ENCODE results near the gene FAM124A. TPM values are rescaled to one million over a fixed set of nuclear protein-coding genes. Genes with fewer than 3 reads are reported as not detected.

FAM124A gene
- total and polyA plus RNA-seq, 12 donors: 0.78 to 11.7 (median 3.4) TPM

DNA sequence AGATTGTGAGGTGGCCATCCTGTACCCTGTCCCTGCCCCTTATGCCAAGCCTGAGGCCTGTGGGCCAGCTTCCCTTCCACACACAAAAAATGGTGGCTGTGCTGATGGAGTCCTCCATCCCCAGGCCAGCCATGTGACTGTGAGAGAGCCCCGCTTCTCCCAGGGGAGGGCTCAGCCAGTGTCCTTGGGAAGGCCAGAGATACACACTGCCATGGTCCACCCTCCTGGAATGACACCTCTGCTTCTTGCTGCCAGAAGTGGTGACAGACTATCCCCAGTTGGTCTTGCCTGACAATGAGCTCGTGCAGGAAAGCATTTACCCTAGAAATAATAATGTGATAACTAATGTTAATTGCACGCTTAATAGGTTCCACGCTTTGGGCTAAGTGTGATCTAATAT is 38.0 kb downstream of the FAM124A start:
- WGBS, 4 donors: 64 to 91% (median 88%) methylated on average over 3 to 4 of the region's 4 CpGs
- no peak overlapping the region for H3K4me3 ChIP-seq
- no peaks in the 10 kb centered on the region for H3K27me3 ChIP-seq
- no peaks in the 10 kb centered on the region for H3K4me1 ChIP-seq (replicated peaks in 1 of 2)
- intact Hi-C loops (cut with DNase I): no loop called here
- H3K36me3 ChIP-seq (replicated peaks in 1 of 2): no peaks in the 10 kb centered on the region
- no peak for DNase-seq
- H3K9me3 ChIP-seq (replicated peaks in 1 of 3): no peaks in the 10 kb centered on the region
- H3K27ac ChIP-seq: no peak overlapping the region
- TF ChIP-seq, protein P1, sequence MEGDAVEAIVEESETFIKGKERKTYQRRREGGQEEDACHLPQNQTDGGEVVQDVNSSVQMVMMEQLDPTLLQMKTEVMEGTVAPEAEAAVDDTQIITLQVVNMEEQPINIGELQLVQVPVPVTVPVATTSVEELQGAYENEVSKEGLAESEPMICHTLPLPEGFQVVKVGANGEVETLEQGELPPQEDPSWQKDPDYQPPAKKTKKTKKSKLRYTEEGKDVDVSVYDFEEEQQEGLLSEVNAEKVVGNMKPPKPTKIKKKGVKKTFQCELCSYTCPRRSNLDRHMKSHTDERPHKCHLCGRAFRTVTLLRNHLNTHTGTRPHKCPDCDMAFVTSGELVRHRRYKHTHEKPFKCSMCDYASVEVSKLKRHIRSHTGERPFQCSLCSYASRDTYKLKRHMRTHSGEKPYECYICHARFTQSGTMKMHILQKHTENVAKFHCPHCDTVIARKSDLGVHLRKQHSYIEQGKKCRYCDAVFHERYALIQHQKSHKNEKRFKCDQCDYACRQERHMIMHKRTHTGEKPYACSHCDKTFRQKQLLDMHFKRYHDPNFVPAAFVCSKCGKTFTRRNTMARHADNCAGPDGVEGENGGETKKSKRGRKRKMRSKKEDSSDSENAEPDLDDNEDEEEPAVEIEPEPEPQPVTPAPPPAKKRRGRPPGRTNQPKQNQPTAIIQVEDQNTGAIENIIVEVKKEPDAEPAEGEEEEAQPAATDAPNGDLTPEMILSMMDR (IDR thresholded peaks at IDR 0.05): no peak
- TF ChIP-seq POLR2A (IDR thresholded peaks at IDR 0.05): no peak

DNA sequence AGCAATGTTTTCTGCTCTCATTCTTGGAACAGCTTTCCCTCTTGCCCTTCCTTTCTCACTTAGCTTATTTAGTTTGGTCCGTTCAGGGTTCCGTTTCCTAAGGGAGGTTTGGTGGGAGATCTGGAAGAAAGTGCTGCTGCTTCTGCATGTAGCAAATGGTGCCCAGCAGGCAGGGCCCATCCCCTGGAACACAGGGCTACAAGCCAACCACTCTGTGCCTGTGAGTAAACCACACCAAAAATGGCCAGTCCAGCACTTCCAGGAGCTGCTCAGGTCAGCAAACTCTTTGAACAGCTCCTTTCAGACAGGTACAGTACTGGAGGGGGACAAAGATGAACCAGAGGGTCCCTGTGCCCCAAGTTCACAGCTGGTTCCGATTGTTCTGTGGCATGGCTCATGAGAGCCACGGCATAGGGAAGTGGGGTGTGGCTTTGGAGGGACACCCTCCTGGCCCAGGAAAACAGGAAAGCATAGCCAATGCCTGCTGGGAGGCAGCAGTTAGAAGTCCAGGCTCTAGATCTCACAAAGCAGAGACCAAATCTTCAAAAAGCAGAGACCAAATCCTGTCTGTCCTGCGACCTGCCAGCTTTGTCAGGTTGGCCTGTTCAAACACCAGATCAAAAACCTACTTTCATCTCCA is 39.5 kb downstream of the FAM124A start:
- intact Hi-C loops (cut with DNase I): no loop called here
- 80 to 86% (median 85%) methylated on average over 5 of the region's 5 CpGs for WGBS, 4 donors
- no peak overlapping the region for H3K27ac ChIP-seq

DNA sequence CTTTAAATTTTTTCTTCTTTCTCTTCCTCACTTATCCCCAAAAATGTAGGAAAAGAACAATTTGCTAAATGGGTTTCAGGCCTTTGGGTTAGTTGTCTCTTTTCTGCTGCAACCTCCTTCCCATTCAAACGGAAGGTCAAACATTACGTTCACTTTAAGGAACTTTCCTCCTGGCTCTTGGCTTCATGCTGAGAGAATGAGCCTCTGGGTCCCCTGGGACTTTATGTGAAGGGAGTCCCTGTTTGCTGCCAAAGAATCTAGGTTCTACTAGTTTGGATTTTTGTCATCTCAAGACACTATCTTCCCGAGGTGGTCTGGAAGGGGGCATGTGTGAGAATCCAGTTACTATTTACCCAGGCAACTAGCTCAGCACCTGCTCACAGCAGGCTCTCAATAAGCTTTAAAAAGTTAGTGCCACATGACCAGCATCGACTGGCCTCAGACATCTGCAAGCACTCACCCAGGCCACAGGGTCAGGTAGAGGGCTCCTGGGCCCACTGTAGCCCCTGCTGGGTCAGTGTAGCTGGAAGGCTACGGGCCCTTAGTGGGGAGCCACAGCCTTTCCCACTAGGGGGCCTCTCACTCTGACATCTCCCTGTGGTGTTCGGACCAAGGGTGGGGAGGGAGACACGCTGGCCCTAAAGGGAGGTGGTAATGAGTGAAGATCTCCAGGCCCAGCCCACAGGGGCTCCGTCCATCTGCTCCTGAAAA is 40.5 kb downstream of the FAM124A start:
- Histone ChIP-seq H3K36me3 (replicated peaks in 1 of 2) (no peaks in the 10 kb centered on the region), H3K27me3 (no peaks in the 10 kb centered on the region), H3K4me1 (replicated peaks in 1 of 2) (no peaks in the 10 kb centered on the region), H3K9me3 (replicated peaks in 1 of 3) (no peaks in the 10 kb centered on the region), H3K4me3 (no peak overlapping the region), H3K27ac (no peak overlapping the region)
- WGBS, 4 donors: 74 to 88% (median 81%) methylated on average over 4 to 8 of the region's 8 CpGs
- no peak for DNase-seq
- intact Hi-C loops (cut with DNase I): no loop called here
- no peak for TF ChIP-seq POLR2A (IDR thresholded peaks at IDR 0.05)
- TF ChIP-seq, protein P1 (IDR thresholded peaks at IDR 0.05): no peak

More for the DNA sequence above, 39.5 kb downstream of the FAM124A start:
- Histone ChIP-seq H3K4me1 (replicated peaks in 1 of 2) (no peaks in the 10 kb centered on the region), H3K36me3 (replicated peaks in 1 of 2) (no peaks in the 10 kb centered on the region), H3K4me3 (no peak overlapping the region), H3K9me3 (replicated peaks in 1 of 3) (no peaks in the 10 kb centered on the region), H3K27me3 (no peaks in the 10 kb centered on the region)
- TF ChIP-seq, protein P1 (IDR thresholded peaks at IDR 0.05): no peak
- TF ChIP-seq POLR2A (IDR thresholded peaks at IDR 0.05): no peak
- no peak for DNase-seq

GRCh38 chr13:51266642-51267041 is 44.4 kb downstream of the FAM124A start:
- DNase-seq: no peak
- H3K4me3 ChIP-seq: no peak overlapping the region
- TF ChIP-seq, protein P1 (IDR thresholded peaks at IDR 0.05): no peak
- no peak for TF ChIP-seq POLR2A (IDR thresholded peaks at IDR 0.05)
- no peaks in the 10 kb centered on the region for H3K36me3 ChIP-seq (replicated peaks in 1 of 2)
- intact Hi-C loops (cut with DNase I): no loop called here
- WGBS, 4 donors: 62 to 89% (median 83%) methylated on average over 1 of the region's 1 CpG
- H3K4me1 ChIP-seq (replicated peaks in 1 of 2): no peaks in the 10 kb centered on the region
- H3K9me3 ChIP-seq (replicated peaks in 1 of 3): no peaks in the 10 kb centered on the region
- no peaks in the 10 kb centered on the region for H3K27me3 ChIP-seq
- no peak overlapping the region for H3K27ac ChIP-seq
